Neural progenitor cell (in vitro differentiated cells): ENCODE results near the gene SERINC4. TPM values are rescaled to one million over a fixed set of nuclear protein-coding genes. Genes with fewer than 3 reads are reported as not detected.

ENCODE experiments used
- DNase-seq: peaks from one replicate; pipeline ENCODE4 v3.0.0-alpha.2; 2016; ENCODE audit warnings: low spot score
- H2AFZ ChIP-seq: fragments of 200-600 bp; sonication (generic); replicated peaks from 2 replicates; pipeline ENCODE4 v1.6.1; 2016; ENCODE audit warnings: antibody characterized with exemption
- H3F3A ChIP-seq: fragments of 200-600 bp; sonication (generic); 2 replicates; pipeline ENCODE4 v1.6.1; 2016; ENCODE audit warnings: antibody characterized with exemption, low read depth
- H3K27ac ChIP-seq: fragments of 200-600 bp; sonication (generic); 2 replicates; pipeline ENCODE4 v1.5.1; 2016; ENCODE audit warnings: mild to moderate bottlenecking
- H3K27me3 ChIP-seq: fragments of 200-600 bp; sonication (generic); 2 replicates; pipeline ENCODE4 v1.6.1; 2016; ENCODE audit warnings: mild to moderate bottlenecking, moderate library complexity
- H3K36me3 ChIP-seq: fragments of 200-600 bp; sonication (generic); 2 replicates; pipeline ENCODE4 v1.5.1; 2016
- H3K4me1 ChIP-seq: fragments of 200-600 bp; sonication (generic); 2 replicates; pipeline ENCODE4 v1.6.1; 2016; ENCODE audit warnings: mixed run types
- H3K4me2 ChIP-seq: fragments of 200-600 bp; sonication (generic); 2 replicates; pipeline ENCODE4 v1.6.1; 2016
- H3K4me3 ChIP-seq: fragments of 200-600 bp; sonication (generic); 2 replicates; pipeline ENCODE4 v1.5.1; 2016
- H3K79me2 ChIP-seq: fragments of 200-600 bp; sonication (generic); 2 replicates; pipeline ENCODE4 v1.6.1; 2016; ENCODE audit warnings: low read depth
- H3K9ac ChIP-seq: fragments of 200-600 bp; sonication (generic); 2 replicates; pipeline ENCODE4 v1.6.1; 2016
- H3K9me3 ChIP-seq: fragments of 200-600 bp; sonication (generic); 2 replicates; pipeline ENCODE4 v1.5.1; 2016; ENCODE audit warnings: low read depth
- H4K20me1 ChIP-seq: fragments of 200-600 bp; sonication (generic); 2 replicates; pipeline ENCODE4 v1.6.1; 2016; ENCODE audit warnings: low read depth
- H3K27ac Mint-ChIP-seq: 3 replicates; pipeline ENCODE4 v1.8.0; 2021; ENCODE audit warnings: mixed read lengths
- H3K27me3 Mint-ChIP-seq: 2 replicates; pipeline ENCODE4 v1.8.0; 2022; ENCODE audit warnings: low read depth, mild to moderate bottlenecking, inconsistent platforms, moderate library complexity, mixed read lengths; ENCODE audit not compliant: insufficient read depth
- H3K36me3 Mint-ChIP-seq: 3 replicates; pipeline ENCODE4 v1.8.0; 2021; ENCODE audit warnings: mixed read lengths
- H3K4me1 Mint-ChIP-seq: 3 replicates; pipeline ENCODE4 v1.8.0; 2021; ENCODE audit warnings: mixed read lengths
- H3K4me3 Mint-ChIP-seq: 3 replicates; pipeline ENCODE4 v1.8.0; 2021; ENCODE audit warnings: mild to moderate bottlenecking, moderate library complexity, mixed read lengths
- H3K9me3 Mint-ChIP-seq: 3 replicates; pipeline ENCODE4 v1.8.0; 2020; ENCODE audit warnings: mixed read lengths
- CTCF ChIP-seq: fragments of 200-600 bp; sonication (generic); IDR thresholded peaks from 2 replicates; pipeline ENCODE4 v1.5.1; 2017; ENCODE audit warnings: antibody characterized with exemption, mild to moderate bottlenecking
- EZH2 ChIP-seq: fragments of 200-600 bp; sonication (generic); IDR thresholded peaks from 2 replicates; pipeline ENCODE4 v1.6.1; 2017; ENCODE audit warnings: antibody characterized with exemption, mild to moderate bottlenecking, moderate library complexity
- EZH2phosphoT487 ChIP-seq: fragments of 200-600 bp; sonication (generic); IDR thresholded peaks from 2 replicates; pipeline ENCODE4 v1.6.1; 2017; ENCODE audit warnings: antibody characterized with exemption
- total RNA-seq: library from RNA; depleted of rRNA; stranded (reverse); fragments of >200 nt; gene quantifications from 2 replicates; pipeline ENCODE4 v1.2.3, GENCODE V29; 2015; ENCODE audit warnings: low replicate concordance

Gene SERINC4
- total RNA-seq, 1 donor from 2014 or later = not detected

GRCh38 chr15:43795997-43796396 lies 4.0 kb downstream of the SERINC4 start:
- H3F3A ChIP-seq = peaks cover 58% of the 10 kb centered on the region
- Mint-ChIP-seq H3K36me3 (peaks cover 39% of the 10 kb centered on the region), H3K27me3 (peaks cover 10% of the 10 kb centered on the region), H3K9me3 (no peaks in the 10 kb centered on the region), H3K4me1 (peaks cover 52% of the 10 kb centered on the region), H3K27ac (no peak overlapping the region), H3K4me3 (no peak overlapping the region)
- no peak overlapping the region for H3K4me2 ChIP-seq
- H3K27me3 ChIP-seq = no peaks in the 10 kb centered on the region
- H3K36me3 ChIP-seq = no peaks in the 10 kb centered on the region
- no peak for DNase-seq
- TF ChIP-seq EZH2phosphoT487 (no peak), CTCF (no peak), EZH2 (no peak)
- H3K79me2 ChIP-seq = peaks cover 37% of the 10 kb centered on the region
- no peak overlapping the region for H3K4me3 ChIP-seq
- H2AFZ ChIP-seq = no peak overlapping the region
- H4K20me1 ChIP-seq = peaks cover 38% of the 10 kb centered on the region
- H3K9ac ChIP-seq = no peak overlapping the region
- H3K9me3 ChIP-seq = no peaks in the 10 kb centered on the region
- H3K27ac ChIP-seq = no peak overlapping the region
- H3K4me1 ChIP-seq = peaks cover 25% of the 10 kb centered on the region

- peaks cover 35% of the 10 kb centered on the region for H3K36me3 Mint-ChIP-seq
- Histone ChIP-seq H3K79me2 (peaks cover 31% of the 10 kb centered on the region), H3K36me3 (no peaks in the 10 kb centered on the region), H3K4me1 (peaks cover 25% of the 10 kb centered on the region), H3K27me3 (no peaks in the 10 kb centered on the region), H3K9me3 (no peaks in the 10 kb centered on the region), H3F3A (peaks cover 50% of the 10 kb centered on the region), H3K9ac (no peak overlapping the region), H2AFZ (no peak overlapping the region), H3K4me3 (no peak overlapping the region), H3K4me2 (no peak overlapping the region), H3K27ac (no peak overlapping the region), H4K20me1 (peaks cover 38% of the 10 kb centered on the region)
- H3K4me3 Mint-ChIP-seq = peak overlapping the region; percentile 98
- peaks cover 48% of the 10 kb centered on the region for H3K4me1 Mint-ChIP-seq
- H3K27ac Mint-ChIP-seq = no peak overlapping the region
- H3K27me3 Mint-ChIP-seq = peaks cover 10% of the 10 kb centered on the region
- no peaks in the 10 kb centered on the region for H3K9me3 Mint-ChIP-seq
- TF ChIP-seq EZH2phosphoT487 = no peak
- TF ChIP-seq EZH2 = no peak
- no peak for TF ChIP-seq CTCF
- DNase-seq = no peak
These were observed 4.8 kb downstream of the SERINC4 start for GRCh38 chr15:43795197-43795596.

- Mint-ChIP-seq H3K4me3 (peak overlapping the region; percentile 98), H3K36me3 (peaks cover 34% of the 10 kb centered on the region), H3K9me3 (no peaks in the 10 kb centered on the region), H3K27me3 (peaks cover 10% of the 10 kb centered on the region), H3K27ac (no peak overlapping the region), H3K4me1 (peaks cover 41% of the 10 kb centered on the region)
- Histone ChIP-seq H3K9me3 (no peaks in the 10 kb centered on the region), H3K79me2 (peaks cover 31% of the 10 kb centered on the region), H3K27me3 (no peaks in the 10 kb centered on the region), H3K4me2 (no peak overlapping the region), H3K4me1 (peaks cover 17% of the 10 kb centered on the region), H4K20me1 (peaks cover 38% of the 10 kb centered on the region), H3K9ac (no peak overlapping the region), H3F3A (peaks cover 43% of the 10 kb centered on the region), H2AFZ (no peak overlapping the region), H3K36me3 (no peaks in the 10 kb centered on the region), H3K27ac (no peak overlapping the region), H3K4me3 (no peak overlapping the region)
- DNase-seq = no peak
- TF ChIP-seq EZH2 (no peak), EZH2phosphoT487 (no peak), CTCF (no peak)
These were observed 5.6 kb downstream of the SERINC4 start for GRCh38 chr15:43794269-43795037.
